Lower lobe of right lung (tissue), 2 donors: ENCODE measurements around the gene WDR73. TPM values are rescaled to one million over a fixed set of nuclear protein-coding genes. Genes with fewer than 3 reads are reported as not detected.

ENCODE experiments used
- ATAC-seq, 2 donors: fragments of 200-7000 bp; cut with Tn5 transposase; one replicate each; pipeline ENCODE4 v1.9.1; 2020 to 2022; ENCODE audit warnings: mild to moderate bottlenecking in 2 of 2, moderate library complexity in 2 of 2
- DNase-seq: peaks from one replicate; pipeline ENCODE4 v3.0.0-alpha.2; 2020
- H3K27ac ChIP-seq: fragments of 200-600 bp; one replicate; pipeline ENCODE4 v1.8.0; 2022
- H3K27me3 ChIP-seq: fragments of 200-600 bp; one replicate; pipeline ENCODE4 v1.8.0; 2022; ENCODE audit warnings: low read depth
- H3K36me3 ChIP-seq: fragments of 200-600 bp; one replicate; pipeline ENCODE4 v1.8.0; 2022; ENCODE audit warnings: mild to moderate bottlenecking
- H3K4me1 ChIP-seq: fragments of 200-600 bp; one replicate; pipeline ENCODE4 v1.8.0; 2022
- H3K4me3 ChIP-seq: fragments of 200-600 bp; one replicate; pipeline ENCODE4 v1.8.0; 2022; ENCODE audit warnings: mild to moderate bottlenecking
- H3K9me3 ChIP-seq: fragments of 200-600 bp; one replicate; pipeline ENCODE4 v1.8.0; 2022
- CTCF ChIP-seq: fragments of 200-600 bp; IDR thresholded peaks from one replicate; pipeline ENCODE4 v1.8.0; 2022; ENCODE audit warnings: antibody characterized with exemption, mild to moderate bottlenecking
- intact Hi-C: fragments of 100-400 bp; cut with DNase I; formaldehyde crosslinking; loops from one replicate; pipeline ENCODE4 v1.11.0; 2022
- total RNA-seq: library from RNA; stranded (reverse); fragmentation: NEBNext Ultra II Directional; extraction: Animal tissue kit (Norgen Biotek cat#: 25700); gene quantifications from one replicate; pipeline ENCODE4 v1.2.1, GENCODE V29; 2021
- donor health status: DM: no; HTN: yes; CAD: no; lungs with severe emphysema.

The WDR73 gene
- total RNA-seq, 1 donor from 2014 or later, result 29.9 TPM

- intact Hi-C loops, result no loop called here
- no peaks in the 10 kb centered on the region for H3K9me3 ChIP-seq
- H3K27ac ChIP-seq, result no peak overlapping the region
- no peak for DNase-seq
- H3K36me3 ChIP-seq, result no peaks in the 10 kb centered on the region
- ATAC-seq, result no peak
- no peak for TF ChIP-seq CTCF
- H3K4me1 ChIP-seq, result peaks cover 37% of the 10 kb centered on the region
- no peaks in the 10 kb centered on the region for H3K27me3 ChIP-seq
- no peak overlapping the region for H3K4me3 ChIP-seq
Measured at GRCh38 chr15:84594617-84595290, 59.3 kb downstream of the WDR73 start.

GRCh38 chr15:84591815-84592214 is 62.3 kb downstream of the WDR73 start:
- Histone ChIP-seq H3K4me1 (peaks cover 21% of the 10 kb centered on the region), H3K36me3 (no peaks in the 10 kb centered on the region), H3K27me3 (peaks cover 4% of the 10 kb centered on the region), H3K9me3 (no peaks in the 10 kb centered on the region), H3K4me3 (no peak overlapping the region), H3K27ac (no peak overlapping the region)
- intact Hi-C loops, result no loop called here
- no peak for TF ChIP-seq CTCF
- DNase-seq, result no peak
- no peak for ATAC-seq

GRCh38 chr15:84590406-84590805 is 63.7 kb downstream of the WDR73 start:
- intact Hi-C loops, result no loop called here
- DNase-seq (no peak), ATAC-seq (no peak)
- TF ChIP-seq CTCF, result no peak
- H3K4me3 ChIP-seq, result no peak overlapping the region
- H3K27me3 ChIP-seq, result peaks cover 6% of the 10 kb centered on the region
- H3K4me1 ChIP-seq, result peaks cover 14% of the 10 kb centered on the region
- H3K36me3 ChIP-seq, result no peaks in the 10 kb centered on the region
- no peak overlapping the region for H3K27ac ChIP-seq
- no peaks in the 10 kb centered on the region for H3K9me3 ChIP-seq

Other genes starting within 250 kb of the WDR73 start
- gene ZSCAN2, start 53.3 kb downstream of the WDR73 start, total RNA-seq, result 6.9 TPM
- 10.4 TPM for gene NMB, start 3.9 kb upstream of the WDR73 start, total RNA-seq
- gene SEC11A, start 61.9 kb upstream of the WDR73 start, total RNA-seq, result 205 TPM
- gene ZNF592, start 94.3 kb upstream of the WDR73 start, total RNA-seq, result 34.8 TPM
- 14.0 TPM for gene ALPK3, start 163.1 kb upstream of the WDR73 start, total RNA-seq
- not detected for gene SLC28A1, start 230.4 kb upstream of the WDR73 start, total RNA-seq